Gastrocnemius medialis (tissue), 4 donors: ENCODE measurements around the gene VPS54. TPM values are rescaled to one million over a fixed set of nuclear protein-coding genes. Genes with fewer than 3 reads are reported as not detected.

ENCODE experiments used
- ATAC-seq, 2 donors: fragments of 150-250 bp; one replicate each; pipeline ENCODE4 v1.9.1; 2016
- DNase-seq, 2 donors: peaks; one replicate each; pipeline ENCODE4 v3.0.0-alpha.2; 2019
- H3K27ac ChIP-seq, 4 donors: fragments of 200-600 bp; sonication (generic); 1 replicate in 1 of 4; 2 replicates in 3 of 4; pipeline ENCODE4 v1.5.1; 2016 to 2018; ENCODE audit warnings: mild to moderate bottlenecking in 2 of 4, moderate library complexity in 1 of 4
- H3K27me3 ChIP-seq, 3 donors: fragments of 200-600 bp; sonication (generic) in 2 of 3; 1 replicate in 1 of 3; 2 replicates in 2 of 3; pipeline versions ENCODE4 v1.5.1 to v1.6.0; 2016 to 2019; ENCODE audit warnings: mild to moderate bottlenecking in 1 of 3, moderate library complexity in 1 of 3
- H3K36me3 ChIP-seq, 2 donors: fragments of 200-600 bp; sonication (generic) in 1 of 2; one replicate each; pipeline ENCODE4 v1.5.1; 2017 to 2018
- H3K4me1 ChIP-seq, 2 donors: fragments of 200-600 bp; sonication (generic) in 1 of 2; one replicate each; pipeline ENCODE4 v1.5.1; 2016 to 2017; ENCODE audit warnings: mild to moderate bottlenecking in 2 of 2
- H3K4me3 ChIP-seq, 4 donors: fragments of 200-600 bp; sonication (generic) in 3 of 4; 1 replicate in 1 of 4; 2 replicates in 3 of 4; pipeline ENCODE4 v1.5.1; 2016 to 2019; ENCODE audit warnings: mild to moderate bottlenecking in 2 of 4
- H3K9me3 ChIP-seq, 3 donors: fragments of 200-600 bp; sonication (generic) in 2 of 3; 1 replicate in 1 of 3; 2 replicates in 2 of 3; pipeline ENCODE4 v1.5.1; 2016 to 2019
- POLR2A ChIP-seq, 2 donors: fragments of 450-650 bp; IDR thresholded peaks; one replicate each; pipeline ENCODE4 v1.6.1; 2017; ENCODE audit warnings: antibody characterized with exemption in 2 of 2, mild to moderate bottlenecking in 2 of 2, moderate library complexity in 2 of 2
- in situ Hi-C, 4 donors: fragments of 200-750 bp; cut with MboI; loops; one replicate each; pipeline versions ENCODE4 v1.15.0 to v1.8.0; 2017; ENCODE audit warnings: low sequenced_read_pairs in 4 of 4
- intact Hi-C: fragments of 100-400 bp; cut with DNase I; formaldehyde crosslinking; loops from one replicate; pipeline ENCODE4 v1.15.1; 2023; ENCODE audit warnings: low total_unique reads
- total RNA-seq, 4 donors: library from RNA; depleted of rRNA; stranded (reverse); fragments of >200 nt; gene quantifications; one replicate each; pipeline versions ENCODE4 v1.1.0 to v1.2.3, GENCODE V29; 2016
- TF ChIP-seq, protein P1 (sequence below), 5 experiments: fragments of 450-650 bp in 3 of 5; fragments of 200-600 bp in 2 of 5; sonication (generic) in 2 of 5; IDR thresholded peaks in 4 of 5; conservative IDR thresholded peaks in 1 of 5; 1 replicate in 4 of 5; 2 replicates in 1 of 5; pipeline ENCODE4 v1.5.1; 2016 to 2019; ENCODE audit warnings: antibody characterized with exemption in 5 of 5, mild to moderate bottlenecking in 3 of 5, moderate library complexity in 3 of 5

The VPS54 gene
- total RNA-seq, 4 donors from 2014 or later, result 7.9 to 12.4 (median 9.8) TPM

DNA sequence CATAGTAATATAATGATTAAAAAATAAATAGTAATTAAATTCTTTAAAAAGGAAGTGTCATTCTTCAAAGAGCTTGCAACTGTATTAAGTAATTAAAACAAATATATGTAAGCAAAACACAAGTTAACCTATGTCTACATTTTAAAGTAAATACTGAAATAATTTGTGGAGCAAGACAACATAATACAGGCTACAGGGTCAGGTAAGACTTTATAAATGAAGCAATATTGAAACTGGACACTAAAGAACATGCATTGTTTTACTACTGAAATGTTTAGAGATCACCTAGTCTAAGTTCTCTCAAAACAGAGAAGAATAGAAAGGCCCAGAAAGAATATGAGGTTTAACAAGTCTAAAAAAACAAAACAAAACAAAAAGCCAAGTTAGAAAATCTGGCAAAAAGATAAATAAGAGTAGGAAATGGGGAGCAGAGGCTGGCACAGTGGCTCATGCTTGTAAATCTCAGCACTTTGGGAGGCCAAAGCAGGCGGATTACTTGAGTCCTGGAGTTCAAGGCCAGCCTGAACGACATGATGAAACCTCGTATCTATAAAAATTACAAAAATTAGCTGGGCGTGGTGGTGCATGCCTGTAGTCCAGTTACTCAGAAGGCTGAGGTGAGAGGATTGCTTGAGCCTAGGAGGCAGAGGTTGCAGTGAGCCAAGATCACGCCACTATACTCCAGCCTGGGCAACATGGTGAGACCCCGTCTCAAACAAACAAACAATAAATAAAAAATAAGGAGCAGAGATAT, 34.4 kb downstream of the VPS54 start:
- no peaks in the 10 kb centered on the region for H3K9me3 ChIP-seq
- ATAC-seq, result peak in 1 of 2 donors; percentile 51
- in situ Hi-C loops, result no loop called here
- peak overlapping the region in 1 of 4 donors; percentile 27 for H3K27ac ChIP-seq
- TF ChIP-seq, protein P1, sequence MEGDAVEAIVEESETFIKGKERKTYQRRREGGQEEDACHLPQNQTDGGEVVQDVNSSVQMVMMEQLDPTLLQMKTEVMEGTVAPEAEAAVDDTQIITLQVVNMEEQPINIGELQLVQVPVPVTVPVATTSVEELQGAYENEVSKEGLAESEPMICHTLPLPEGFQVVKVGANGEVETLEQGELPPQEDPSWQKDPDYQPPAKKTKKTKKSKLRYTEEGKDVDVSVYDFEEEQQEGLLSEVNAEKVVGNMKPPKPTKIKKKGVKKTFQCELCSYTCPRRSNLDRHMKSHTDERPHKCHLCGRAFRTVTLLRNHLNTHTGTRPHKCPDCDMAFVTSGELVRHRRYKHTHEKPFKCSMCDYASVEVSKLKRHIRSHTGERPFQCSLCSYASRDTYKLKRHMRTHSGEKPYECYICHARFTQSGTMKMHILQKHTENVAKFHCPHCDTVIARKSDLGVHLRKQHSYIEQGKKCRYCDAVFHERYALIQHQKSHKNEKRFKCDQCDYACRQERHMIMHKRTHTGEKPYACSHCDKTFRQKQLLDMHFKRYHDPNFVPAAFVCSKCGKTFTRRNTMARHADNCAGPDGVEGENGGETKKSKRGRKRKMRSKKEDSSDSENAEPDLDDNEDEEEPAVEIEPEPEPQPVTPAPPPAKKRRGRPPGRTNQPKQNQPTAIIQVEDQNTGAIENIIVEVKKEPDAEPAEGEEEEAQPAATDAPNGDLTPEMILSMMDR (IDR thresholded peaks at IDR 0.05 in 4 of 5, conservative IDR thresholded peaks at IDR 0.05 in 1 of 5), result no peak
- no peak for TF ChIP-seq POLR2A (IDR thresholded peaks at IDR 0.05)
- H3K27me3 ChIP-seq, result no peaks in the 10 kb centered on the region
- peaks cover 23 to 24% of the 10 kb centered on the region in 2 donors for H3K4me1 ChIP-seq
- intact Hi-C loops, result no loop called here
- DNase-seq, result no peak
- peaks cover 0 to 18% of the 10 kb centered on the region in 2 donors for H3K36me3 ChIP-seq
- H3K4me3 ChIP-seq, result no peak overlapping the region

DNA sequence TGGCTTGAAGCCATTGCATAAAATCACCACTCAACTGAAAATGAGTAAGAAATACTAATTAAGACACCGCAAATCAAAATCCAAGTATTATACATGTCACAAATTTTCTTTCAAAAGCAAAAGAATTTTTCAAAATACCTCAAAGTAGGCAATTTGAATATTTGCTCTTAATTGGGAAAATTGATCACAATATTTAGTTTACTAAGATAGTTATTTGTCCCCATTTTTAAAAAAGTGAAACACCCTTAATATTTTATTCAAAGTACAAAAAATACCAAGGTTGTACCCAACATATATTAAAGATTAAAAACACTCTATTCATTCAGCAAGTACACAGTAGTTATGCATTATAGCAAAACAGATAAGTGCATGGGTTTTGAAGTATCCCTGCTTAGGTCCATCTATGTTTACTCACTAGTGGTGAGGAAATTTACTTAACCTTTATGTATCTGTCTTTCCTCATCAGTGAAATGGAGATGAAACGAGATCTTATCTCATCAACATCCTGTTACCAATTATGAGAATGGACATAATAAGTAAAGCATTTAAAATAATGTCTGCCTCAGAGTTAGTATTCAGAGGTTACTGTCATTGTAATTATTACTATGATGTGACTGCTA, 35.1 kb downstream of the VPS54 start:
- H3K36me3 ChIP-seq, result peaks cover 0 to 18% of the 10 kb centered on the region in 2 donors
- no peak overlapping the region for H3K27ac ChIP-seq
- H3K9me3 ChIP-seq, result no peaks in the 10 kb centered on the region
- peaks cover 23 to 24% of the 10 kb centered on the region in 2 donors for H3K4me1 ChIP-seq
- H3K4me3 ChIP-seq, result no peak overlapping the region
- no peak for DNase-seq
- TF ChIP-seq, protein P1 (IDR thresholded peaks at IDR 0.05 in 4 of 5, conservative IDR thresholded peaks at IDR 0.05 in 1 of 5), result no peak
- no peak for TF ChIP-seq POLR2A (IDR thresholded peaks at IDR 0.05)
- in situ Hi-C loops (no loop called here), intact Hi-C loops (no loop called here)
- ATAC-seq, result peak in 1 of 2 donors; percentile 36
- H3K27me3 ChIP-seq, result no peaks in the 10 kb centered on the region

DNA sequence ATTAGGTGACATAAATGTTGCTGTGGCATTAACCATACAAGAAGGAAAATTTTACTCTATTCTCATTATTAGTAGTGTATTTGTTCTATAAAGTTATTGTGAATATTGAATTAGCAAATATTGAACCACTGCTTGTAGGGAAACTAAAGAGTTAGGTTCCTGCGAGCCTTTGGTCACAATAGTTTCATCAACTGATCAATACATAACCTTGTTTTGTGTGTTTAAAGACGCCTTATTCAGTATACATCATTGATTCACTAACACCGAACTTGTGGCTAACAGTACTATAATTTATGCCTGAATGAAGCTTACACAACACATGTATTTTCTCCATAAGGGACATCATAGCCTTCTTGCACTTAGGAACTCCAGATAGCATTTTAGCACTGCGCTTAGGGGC, 36.9 kb downstream of the VPS54 start:
- Histone ChIP-seq H3K27ac (no peak overlapping the region), H3K27me3 (no peaks in the 10 kb centered on the region), H3K4me1 (peaks cover 23 to 24% of the 10 kb centered on the region in 2 donors), H3K36me3 (peaks cover 0 to 18% of the 10 kb centered on the region in 2 donors), H3K4me3 (no peak overlapping the region), H3K9me3 (no peaks in the 10 kb centered on the region)
- TF ChIP-seq, protein P1 (IDR thresholded peaks at IDR 0.05 in 4 of 5, conservative IDR thresholded peaks at IDR 0.05 in 1 of 5), result no peak
- TF ChIP-seq POLR2A (IDR thresholded peaks at IDR 0.05), result no peak
- no peak for DNase-seq
- ATAC-seq, result no peak
- intact Hi-C loops (no loop called here), in situ Hi-C loops (no loop called here)

DNA sequence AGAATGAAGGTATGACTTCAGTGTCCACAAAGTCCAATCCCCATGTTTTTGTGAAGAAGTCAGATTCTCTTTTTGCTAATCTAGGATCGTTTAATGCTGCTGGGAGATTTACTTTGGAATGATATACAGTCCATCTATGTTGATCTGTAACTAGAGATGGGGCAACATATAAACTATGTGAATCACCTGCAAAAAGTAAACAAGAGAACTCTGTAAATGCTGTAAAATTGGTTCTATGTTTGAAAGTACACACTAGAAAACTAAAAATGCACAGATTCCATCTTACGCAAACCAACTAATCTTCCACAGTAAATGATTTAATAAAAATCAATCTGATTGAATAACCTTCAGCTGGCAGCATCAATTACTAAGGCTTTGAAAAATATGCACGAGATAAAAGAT, 37.5 kb downstream of the VPS54 start:
- no peak for TF ChIP-seq POLR2A (IDR thresholded peaks at IDR 0.05)
- TF ChIP-seq, protein P1 (IDR thresholded peaks at IDR 0.05 in 4 of 5, conservative IDR thresholded peaks at IDR 0.05 in 1 of 5), result no peak
- no peak overlapping the region for H3K27ac ChIP-seq
- intact Hi-C loops (no loop called here), in situ Hi-C loops (no loop called here)
- peaks cover 0 to 18% of the 10 kb centered on the region in 2 donors for H3K36me3 ChIP-seq
- DNase-seq (no peak), ATAC-seq (no peak)
- H3K9me3 ChIP-seq, result no peaks in the 10 kb centered on the region
- H3K4me3 ChIP-seq, result no peak overlapping the region
- H3K4me1 ChIP-seq, result peaks cover 22 to 23% of the 10 kb centered on the region in 2 donors
- H3K27me3 ChIP-seq, result no peaks in the 10 kb centered on the region
